Ectodermal cell (in vitro differentiated cells): ENCODE data around the gene MAP3K14.

Experiments
- H3K27ac ChIP-seq: 2 replicates; pipeline ENCODE4 v1.7.0; 2013; ENCODE audit warnings: mild to moderate bottlenecking, low read depth, low read length; ENCODE audit not compliant: insufficient read depth, poor library complexity, severe bottlenecking
- H3K27me3 ChIP-seq: 2 replicates; pipeline ENCODE4 v1.7.0; 2013; ENCODE audit warnings: mild to moderate bottlenecking, low read length; ENCODE audit not compliant: insufficient read depth, control insufficient read depth, poor library complexity, severe bottlenecking
- H3K36me3 ChIP-seq: one replicate; pipeline ENCODE4 v1.7.0; 2013; ENCODE audit warnings: low read length; ENCODE audit not compliant: control insufficient read depth, insufficient read depth
- H3K4me1 ChIP-seq: one replicate; pipeline ENCODE4 v1.7.0; 2013; ENCODE audit warnings: low read length; ENCODE audit not compliant: control insufficient read depth, insufficient read depth
- H3K4me3 ChIP-seq: 2 replicates; pipeline ENCODE4 v1.7.0; 2013; ENCODE audit warnings: low read depth, low read length, control low read depth; ENCODE audit not compliant: insufficient read depth
- H3K9me3 ChIP-seq: 2 replicates; pipeline ENCODE4 v1.7.0; 2013; ENCODE audit warnings: mild to moderate bottlenecking, low read length, moderate library complexity; ENCODE audit not compliant: control insufficient read depth
- WGBS, 2 experiments: methylation state at CpG; one replicate each; pipeline ENCODE4 v1.1.7; 2013; ENCODE audit warnings: missing lambda C conversion rate in 2 of 2; 5-methylcytosine and 5-hydroxymethylcytosine counted together

MAP3K14 gene

DNA sequence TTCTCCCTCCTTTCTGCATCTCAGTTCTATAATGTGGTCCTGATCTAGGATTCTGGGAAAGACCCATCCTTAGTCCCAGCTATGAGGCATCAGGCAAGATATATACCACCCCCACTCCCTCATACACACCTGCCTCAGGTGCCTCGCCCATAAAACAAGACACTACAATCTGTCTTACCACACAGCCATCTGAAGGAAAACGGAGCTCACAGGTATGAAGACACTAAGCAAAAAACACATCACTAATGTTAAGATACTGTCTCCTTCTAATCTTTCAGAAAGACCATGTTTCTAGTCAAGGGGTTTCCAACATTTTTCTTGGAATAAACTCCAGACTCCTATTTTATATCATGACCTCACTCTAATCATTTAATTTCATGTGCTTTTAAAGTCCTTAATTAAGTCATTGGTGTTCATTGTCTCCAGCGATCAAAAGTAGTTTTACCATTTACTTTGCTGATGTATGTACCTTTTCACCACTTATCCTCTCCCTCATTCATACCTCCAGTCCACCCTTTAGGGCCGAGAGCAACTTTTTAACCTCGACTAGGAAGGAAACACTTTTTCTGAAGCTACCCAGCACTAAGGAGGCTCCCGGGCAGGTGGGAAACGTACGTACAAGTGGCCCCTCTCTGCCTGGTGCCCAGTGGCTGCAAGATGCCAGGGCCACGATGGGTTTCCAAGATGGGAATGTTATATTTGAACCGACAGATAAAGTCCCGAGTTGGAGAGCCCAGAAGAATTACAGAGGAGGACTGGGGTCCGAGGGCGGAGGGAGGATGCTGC is 979 bp downstream of the MAP3K14 start:
- 20 to 21% methylated on average over 13 of the region's 13 CpGs for WGBS, 2 experiments
- Histone ChIP-seq H3K27ac (no peak overlapping the region), H3K4me1 (peaks cover 27% of the 10 kb centered on the region), H3K4me3 (peak overlapping the region; percentile 81), H3K36me3 (no peaks in the 10 kb centered on the region), H3K27me3 (no peaks in the 10 kb centered on the region), H3K9me3 (no peaks in the 10 kb centered on the region)

GRCh38 chr17:45314741-45315647 is 1.8 kb downstream of the MAP3K14 start:
- Histone ChIP-seq H3K9me3 (no peaks in the 10 kb centered on the region), H3K4me1 (peaks cover 27% of the 10 kb centered on the region), H3K4me3 (peak overlapping the region; percentile 11), H3K27me3 (no peaks in the 10 kb centered on the region), H3K27ac (no peak overlapping the region), H3K36me3 (no peaks in the 10 kb centered on the region)
- WGBS, 2 experiments, result 91 to 92% methylated on average over 11 of the region's 11 CpGs

- Histone ChIP-seq H3K9me3 (no peaks in the 10 kb centered on the region), H3K27ac (no peak overlapping the region), H3K27me3 (no peaks in the 10 kb centered on the region), H3K36me3 (no peaks in the 10 kb centered on the region), H3K4me1 (peaks cover 27% of the 10 kb centered on the region), H3K4me3 (no peak overlapping the region)
- 89% methylated on average over 7 of the region's 7 CpGs for WGBS, 2 experiments
Measured at GRCh38 chr17:45313996-45314740, 2.7 kb downstream of the MAP3K14 start.

DNA sequence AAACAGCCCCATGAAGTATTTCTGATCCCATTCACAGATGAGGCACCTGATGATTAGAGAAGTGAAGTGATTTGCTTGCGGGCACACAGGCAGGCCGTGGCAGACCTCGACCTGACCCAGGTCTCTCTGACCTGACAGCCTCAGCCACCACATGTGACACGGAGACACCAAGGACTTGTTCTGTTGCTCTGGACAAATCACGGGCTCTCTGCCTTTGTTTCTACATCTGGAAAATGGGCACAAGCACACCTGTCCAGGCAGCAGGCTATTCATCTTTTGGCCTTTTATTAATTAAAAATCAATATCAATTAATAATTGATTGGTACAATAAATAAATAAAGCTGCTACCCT is 3.4 kb downstream of the MAP3K14 start:
- WGBS, 2 experiments, result 94 to 95% methylated on average over 5 of the region's 5 CpGs
- no peaks in the 10 kb centered on the region for H3K9me3 ChIP-seq
- peaks cover 27% of the 10 kb centered on the region for H3K4me1 ChIP-seq
- H3K36me3 ChIP-seq, result no peaks in the 10 kb centered on the region
- H3K27me3 ChIP-seq, result no peaks in the 10 kb centered on the region
- H3K4me3 ChIP-seq, result no peak overlapping the region
- H3K27ac ChIP-seq, result no peak overlapping the region

DNA sequence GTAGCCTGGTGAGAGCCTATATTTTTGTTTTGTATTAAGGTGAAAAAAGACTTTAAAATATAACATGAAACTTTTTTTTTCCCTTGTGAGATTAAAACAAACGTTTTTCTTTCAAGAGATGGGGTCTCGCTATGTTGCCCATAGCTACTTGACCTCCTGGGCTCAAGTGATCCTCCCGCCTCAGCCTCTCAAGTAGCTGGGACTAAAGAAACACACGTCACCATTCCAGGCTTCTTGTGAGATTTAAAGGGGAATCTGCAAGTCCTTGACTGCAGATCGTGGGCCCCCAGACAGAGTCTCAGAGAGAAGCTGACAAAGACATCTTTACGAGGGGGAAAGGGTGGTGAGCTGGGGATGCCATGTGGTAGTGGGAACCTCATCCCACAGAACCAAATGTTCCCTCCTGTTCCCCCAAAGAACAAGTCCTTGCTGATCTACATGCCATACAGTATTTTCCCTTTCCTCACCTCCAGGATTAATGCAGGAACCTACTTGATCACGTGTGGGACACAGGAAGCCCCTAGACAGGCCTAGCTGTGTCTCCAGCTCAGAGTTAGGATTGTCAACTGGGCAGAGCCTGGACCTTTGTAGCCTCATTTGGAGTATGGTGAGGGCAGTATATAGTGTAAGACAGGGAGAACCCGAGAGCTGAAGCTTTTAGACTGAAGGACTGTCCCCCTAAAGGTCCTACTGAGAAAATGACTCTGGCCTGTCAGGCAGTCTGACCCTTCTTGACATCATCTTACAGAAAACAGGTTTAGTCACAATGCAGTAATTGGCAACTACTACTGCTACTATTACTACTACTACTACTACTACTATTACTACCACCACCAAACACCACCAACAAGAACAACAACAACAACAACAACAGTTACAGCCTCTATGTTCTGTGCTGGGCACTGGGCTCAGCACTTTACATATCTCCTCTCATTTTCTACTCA is 4.1 kb downstream of the MAP3K14 start:
- Histone ChIP-seq H3K9me3 (no peaks in the 10 kb centered on the region), H3K36me3 (no peaks in the 10 kb centered on the region), H3K4me1 (peaks cover 21% of the 10 kb centered on the region), H3K27ac (no peak overlapping the region), H3K4me3 (no peak overlapping the region), H3K27me3 (no peaks in the 10 kb centered on the region)
- 90 to 91% methylated on average over 8 of the region's 8 CpGs for WGBS, 2 experiments

GRCh38 chr17:45311760-45312476 is 4.9 kb downstream of the MAP3K14 start:
- Histone ChIP-seq H3K4me1 (peaks cover 21% of the 10 kb centered on the region), H3K4me3 (no peak overlapping the region), H3K36me3 (no peaks in the 10 kb centered on the region), H3K9me3 (no peaks in the 10 kb centered on the region), H3K27ac (no peak overlapping the region), H3K27me3 (no peaks in the 10 kb centered on the region)
- 85 to 91% methylated on average over 10 of the region's 10 CpGs for WGBS, 2 experiments

- H3K4me1 ChIP-seq, result peaks cover 21% of the 10 kb centered on the region
- no peaks in the 10 kb centered on the region for H3K36me3 ChIP-seq
- WGBS, 2 experiments, result 88 to 91% methylated on average over 4 of the region's 4 CpGs
- no peak overlapping the region for H3K4me3 ChIP-seq
- no peaks in the 10 kb centered on the region for H3K9me3 ChIP-seq
- no peak overlapping the region for H3K27ac ChIP-seq
- no peaks in the 10 kb centered on the region for H3K27me3 ChIP-seq
Measured at GRCh38 chr17:45311401-45311759, 5.4 kb downstream of the MAP3K14 start.

DNA sequence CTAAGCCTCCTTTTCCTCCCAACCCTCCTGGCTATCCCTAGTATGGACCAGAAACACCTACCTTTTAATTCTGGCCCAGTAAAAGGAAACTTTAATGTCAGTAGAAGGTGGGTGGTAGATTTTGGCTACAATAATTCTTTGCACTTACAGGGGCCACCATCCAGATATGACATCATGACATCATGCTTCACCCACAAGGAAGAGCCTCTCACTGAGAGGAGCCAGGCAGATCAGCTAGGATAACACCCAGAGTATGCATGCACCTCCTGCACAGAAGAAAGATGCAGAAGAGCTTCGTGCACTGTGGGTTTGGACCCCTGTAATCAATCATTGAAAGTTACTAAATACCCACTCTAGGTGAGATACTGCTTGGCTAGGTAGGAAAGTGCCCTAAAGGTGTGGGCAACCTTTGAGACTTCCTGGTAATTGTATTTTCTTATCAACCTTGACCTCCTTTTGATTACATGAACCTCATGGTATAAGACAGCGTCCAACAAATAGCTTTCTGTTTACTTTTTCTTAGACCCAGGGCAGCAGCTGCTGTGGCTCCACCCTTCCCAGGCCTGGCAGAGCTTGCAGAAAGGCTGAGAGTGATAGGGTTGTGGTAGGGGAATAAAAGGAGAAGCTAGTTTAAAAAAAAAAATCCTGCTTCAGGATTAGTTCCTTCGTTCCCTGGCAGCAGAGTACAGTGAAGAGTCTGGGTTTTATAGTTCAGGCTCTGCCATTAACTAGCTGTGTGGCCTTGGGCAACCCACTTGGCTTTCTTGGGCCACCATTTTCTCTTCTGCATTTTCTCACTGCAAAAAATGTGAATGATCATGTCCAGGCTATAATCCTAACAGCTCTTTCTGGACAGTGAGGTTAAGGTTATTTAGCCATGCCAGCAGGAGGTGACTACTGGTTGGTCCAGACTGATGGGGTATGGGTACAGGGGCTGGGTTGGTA is 6.2 kb downstream of the MAP3K14 start:
- Histone ChIP-seq H3K4me1 (peaks cover 16% of the 10 kb centered on the region), H3K9me3 (no peaks in the 10 kb centered on the region), H3K36me3 (no peaks in the 10 kb centered on the region), H3K27ac (no peak overlapping the region), H3K27me3 (no peaks in the 10 kb centered on the region), H3K4me3 (no peak overlapping the region)
- 85 to 90% methylated on average over 3 of the region's 3 CpGs for WGBS, 2 experiments
